Mesangial cell (primary cell): ENCODE data around the gene CDKN2C. TPM values are rescaled to one million over a fixed set of nuclear protein-coding genes. Genes with fewer than 3 reads are reported as not detected.

Experiments
- total RNA-seq: library from RNA; depleted of rRNA; stranded (reverse); fragments of >200 nt; gene quantifications from 2 replicates; pipeline ENCODE4 v1.2.3, GENCODE V29; 2015

Gene CDKN2C
- 1.1 and 9.0 TPM in 2 replicates for total RNA-seq

DNA sequence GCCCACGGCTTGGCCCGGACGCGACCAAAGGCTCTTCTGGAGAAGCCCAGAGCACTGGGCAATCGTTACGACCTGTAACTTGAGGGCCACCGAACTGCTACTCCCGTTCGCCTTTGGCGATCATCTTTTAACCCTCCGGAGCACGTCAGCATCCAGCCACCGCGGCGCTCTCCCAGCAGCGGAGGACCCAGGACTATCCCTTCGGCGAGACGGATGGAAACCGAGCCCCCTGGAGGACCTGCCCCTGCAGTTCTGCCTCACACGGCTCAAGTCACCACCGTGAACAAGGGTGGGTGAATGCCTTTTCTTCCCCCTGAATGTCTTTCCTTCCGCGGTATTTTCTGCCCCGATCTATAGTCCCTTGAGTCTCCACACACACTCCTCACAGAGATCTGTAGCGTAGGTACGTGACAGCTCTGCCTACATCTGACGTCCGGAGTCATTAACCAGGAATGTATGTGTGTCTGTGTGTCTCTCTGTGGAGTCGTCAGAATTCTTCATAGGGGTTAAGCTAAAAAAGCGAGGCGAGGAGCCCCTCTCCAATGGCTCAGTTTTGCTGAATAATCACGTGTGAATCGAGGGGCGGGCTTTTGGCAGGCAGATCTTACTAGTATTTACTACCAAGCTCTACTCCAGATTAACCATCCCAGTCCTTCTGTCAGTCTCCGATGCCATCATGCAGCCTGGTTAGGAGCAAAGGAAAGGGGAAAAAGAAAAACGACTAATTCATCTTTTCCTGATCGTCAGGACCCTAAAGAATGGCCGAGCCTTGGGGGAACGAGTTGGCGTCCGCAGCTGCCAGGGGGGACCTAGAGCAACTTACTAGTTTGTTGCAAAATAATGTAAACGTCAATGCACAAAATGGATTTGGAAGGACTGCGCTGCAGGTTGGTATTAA lies at the start of gene CDKN2C:
Gene CDKN2C, plus strand, starts transcription at position 635 of the 898 bp plus-strand sequence. Its CDS starts 124 bp downstream, at position 759.

DNA sequence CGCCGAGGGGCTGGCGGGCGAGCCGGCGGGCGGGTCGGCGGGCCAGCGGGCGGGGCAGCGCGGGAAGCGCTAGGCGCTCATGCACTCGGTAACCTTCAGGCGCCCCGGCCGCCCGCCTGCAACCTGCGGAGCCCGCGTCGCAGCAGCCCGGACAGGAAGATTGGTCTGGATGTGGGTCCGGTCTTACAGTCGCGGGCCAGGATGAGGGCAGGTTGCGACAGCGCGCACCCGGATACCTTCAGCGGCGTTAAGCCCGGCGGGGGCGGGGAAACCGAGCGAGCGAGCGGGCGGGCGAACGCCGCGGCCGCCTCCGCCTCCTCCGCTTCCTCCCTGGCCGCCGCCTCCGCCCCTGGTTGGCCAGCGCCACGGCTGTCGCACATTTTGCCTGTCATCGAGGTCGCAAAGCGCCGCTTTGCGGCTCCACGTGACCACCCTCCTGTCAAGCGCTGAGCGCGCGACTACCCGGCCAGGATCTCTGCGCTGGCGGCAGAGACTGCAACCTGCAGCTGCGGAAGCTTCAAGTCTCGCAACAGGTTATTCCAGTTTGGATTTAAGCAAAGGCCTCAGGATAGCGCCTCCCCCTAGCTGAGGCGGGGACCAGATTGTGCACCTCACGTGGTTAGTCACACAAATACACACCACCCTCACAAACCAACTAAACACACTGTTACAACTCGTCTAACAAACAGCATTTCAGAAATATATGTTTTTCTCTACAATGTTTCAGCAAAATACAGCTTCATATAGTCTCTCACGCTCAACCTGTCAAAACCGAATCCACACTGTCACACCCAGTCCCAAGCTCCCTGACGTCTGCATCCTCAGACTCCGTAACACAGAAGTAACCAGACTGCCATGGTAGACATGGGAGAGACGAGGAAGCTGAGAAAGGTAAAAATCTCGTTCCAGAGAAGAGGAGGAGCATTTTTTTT lies 9.9 kb upstream of the CDKN2C start, which contains the start of gene FAF1:
Gene FAF1, minus strand, starts transcription at position 355 of the 932 bp plus-strand sequence. CDS start 456 bp downstream, outside the sequence.

Other genes starting within 250 kb of the CDKN2C start
- gene FAF1, start 10.0 kb upstream of the CDKN2C start, total RNA-seq = 15.3 and 27.7 TPM in 2 replicates
- not detected in 2 replicates for gene C1orf185, start 132.0 kb downstream of the CDKN2C start, total RNA-seq